Measurements from ENCODE around the gene ALDH8A1.

- no peak for TF ChIP-seq CTCF (IDR thresholded peaks at IDR 0.05)
- no peak for TF ChIP-seq MAX (IDR thresholded peaks at IDR 0.05; ENCODE audit: low read depth)
- no peak for TF ChIP-seq REST (IDR thresholded peaks at IDR 0.05; ENCODE audit: low read depth, low read length)
- TF ChIP-seq EZH2phosphoT487 (IDR thresholded peaks at IDR 0.05; ENCODE audit: borderline replicate concordance, low read depth): no peak
- TF ChIP-seq YY1 (IDR thresholded peaks at IDR 0.05; ENCODE audit: low read depth): no peak
- no peak for TF ChIP-seq RAD21 (IDR thresholded peaks at IDR 0.05; ENCODE audit: low read length)
- no peak for TF ChIP-seq NFIC (IDR thresholded peaks at IDR 0.05; ENCODE audit: borderline replicate concordance)
- no peak for TF ChIP-seq JUND (IDR thresholded peaks at IDR 0.05)
- TF ChIP-seq SMC3 (IDR thresholded peaks at IDR 0.05; ENCODE audit: low read depth, low read length): no peak
- no peak for TF ChIP-seq RFX5 (IDR thresholded peaks at IDR 0.05; ENCODE audit: low read length)
- TF ChIP-seq FOXJ3 (CRISPR knock-in tag; IDR thresholded peaks at IDR 0.05): no peak
- no peak for TF ChIP-seq USF2 (IDR thresholded peaks at IDR 0.05; ENCODE audit: borderline replicate concordance, low read depth, low read length)
- no peak for TF ChIP-seq EP300 (IDR thresholded peaks at IDR 0.05; ENCODE audit: borderline replicate concordance in 1 of 2, low read depth in 1 of 2, low read length in 1 of 2)
Observed at GRCh38 chr6:134875367-134875766, 74.5 kb downstream of the ALDH8A1 start.
